ENCODE results near the gene ALDH5A1.

ALDH5A1 gene

GRCh38 chr6:24581084-24581669, 86.4 kb downstream of the ALDH5A1 start:
- Histone ChIP-seq H3K4me3 (ENCODE audit: low read length in 2 of 2) (no peak overlapping the region), H3K9me3 (replicated peaks in 1 of 2; ENCODE audit: control insufficient read depth in 2 of 2, insufficient read depth in 1 of 2, low read depth in 1 of 2, low read length in 2 of 2) (no peaks in the 10 kb centered on the region), H3K18ac (ENCODE audit: low read length) (no peak overlapping the region), H2AK5ac (ENCODE audit: low read depth, low read length) (no peak overlapping the region), H3K27me3 (ENCODE audit: control insufficient read depth in 3 of 3, insufficient read depth in 3 of 3, low read depth in 1 of 3, low read length in 3 of 3) (peaks cover 0 to 28% (median 0%) of the 10 kb centered on the region in 3 experiments), H3K27ac (replicated peaks; ENCODE audit: low read length) (no peak overlapping the region), H3K23ac (ENCODE audit: low read depth, low read length, poor library complexity) (no peak overlapping the region), H3K4me2 (ENCODE audit: insufficient read depth, low read length, poor library complexity, severe bottlenecking) (no peak overlapping the region), H3K36me3 (replicated peaks in 1 of 2; ENCODE audit: control insufficient read depth in 2 of 2, insufficient read depth in 2 of 2, low read length in 2 of 2) (no peaks in the 10 kb centered on the region), H4K8ac (ENCODE audit: low read depth, low read length) (no peak overlapping the region), H3K4me1 (ENCODE audit: control insufficient read depth in 2 of 2, insufficient read depth in 1 of 2, low read depth in 1 of 2, low read length in 2 of 2) (no peaks in the 10 kb centered on the region), H2BK120ac (ENCODE audit: low read depth, low read length) (no peak overlapping the region), H2AFZ (ENCODE audit: low read length) (no peak overlapping the region), H2BK12ac (ENCODE audit: low read length) (no peak overlapping the region), H3K79me1 (ENCODE audit: low read depth, low read length) (no peaks in the 10 kb centered on the region), H2BK5ac (ENCODE audit: low read length) (no peak overlapping the region), H3K9ac (ENCODE audit: low read depth, low read length, poor library complexity) (no peak overlapping the region), H3K14ac (ENCODE audit: low read length) (no peak overlapping the region), H4K91ac (ENCODE audit: low read depth, low read length, poor library complexity) (no peak overlapping the region), H2BK15ac (ENCODE audit: low read length) (no peak overlapping the region), H3K4ac (ENCODE audit: low read length) (no peak overlapping the region)
- no CpG with 5 or more reads among the region's 7 CpGs for WGBS, 2 donors (ENCODE audit: extremely low coverage in 2 of 2, insufficient read length in 2 of 2, insufficient replicate concordance in 1 of 2)
- peak; percentile 65 for DNase-seq (ENCODE audit: low spot score)

GRCh38 chr6:24583463-24584381, 89.0 kb downstream of the ALDH5A1 start:
- H4K91ac ChIP-seq (ENCODE audit: low read depth, low read length, poor library complexity) = no peak overlapping the region
- no peak overlapping the region for H3K14ac ChIP-seq (ENCODE audit: low read length)
- H3K18ac ChIP-seq (ENCODE audit: low read length) = no peak overlapping the region
- no peak overlapping the region for H4K8ac ChIP-seq (ENCODE audit: low read depth, low read length)
- no peak overlapping the region for H3K9ac ChIP-seq (ENCODE audit: low read depth, low read length, poor library complexity)
- no peaks in the 10 kb centered on the region for H3K79me1 ChIP-seq (ENCODE audit: low read depth, low read length)
- H2AK5ac ChIP-seq (ENCODE audit: low read depth, low read length) = no peak overlapping the region
- no peak overlapping the region for H3K27ac ChIP-seq (replicated peaks; ENCODE audit: low read length)
- peak overlapping the region; percentile 57 for H2AFZ ChIP-seq (ENCODE audit: low read length)
- no peak overlapping the region for H2BK120ac ChIP-seq (ENCODE audit: low read depth, low read length)
- no peak overlapping the region for H3K4me2 ChIP-seq (ENCODE audit: insufficient read depth, low read length, poor library complexity, severe bottlenecking)
- no peak overlapping the region for H3K4me3 ChIP-seq (ENCODE audit: low read length in 2 of 2)
- H3K23ac ChIP-seq (ENCODE audit: low read depth, low read length, poor library complexity) = no peak overlapping the region
- no peak overlapping the region for H2BK15ac ChIP-seq (ENCODE audit: low read length)
- no peaks in the 10 kb centered on the region for H3K9me3 ChIP-seq (replicated peaks in 1 of 2; ENCODE audit: control insufficient read depth in 2 of 2, insufficient read depth in 1 of 2, low read depth in 1 of 2, low read length in 2 of 2)
- WGBS, 2 donors (ENCODE audit: extremely low coverage in 2 of 2, insufficient read length in 2 of 2, insufficient replicate concordance in 1 of 2) = no CpG with 5 or more reads among the region's 15 CpGs
- H3K27me3 ChIP-seq (ENCODE audit: control insufficient read depth in 3 of 3, insufficient read depth in 3 of 3, low read depth in 1 of 3, low read length in 3 of 3) = peaks cover 0 to 18% (median 0%) of the 10 kb centered on the region in 3 experiments
- H3K4me1 ChIP-seq (ENCODE audit: control insufficient read depth in 2 of 2, insufficient read depth in 1 of 2, low read depth in 1 of 2, low read length in 2 of 2) = no peaks in the 10 kb centered on the region
- no peak overlapping the region for H2BK12ac ChIP-seq (ENCODE audit: low read length)
- H2BK5ac ChIP-seq (ENCODE audit: low read length) = no peak overlapping the region
- H3K36me3 ChIP-seq (replicated peaks in 1 of 2; ENCODE audit: control insufficient read depth in 2 of 2, insufficient read depth in 2 of 2, low read length in 2 of 2) = no peaks in the 10 kb centered on the region
- DNase-seq (ENCODE audit: low spot score) = peak; percentile 63
- H3K4ac ChIP-seq (ENCODE audit: low read length) = no peak overlapping the region

- Histone ChIP-seq H3K36me3 (replicated peaks in 1 of 2; ENCODE audit: control insufficient read depth in 2 of 2, insufficient read depth in 2 of 2, low read length in 2 of 2) (no peaks in the 10 kb centered on the region), H3K23ac (ENCODE audit: low read depth, low read length, poor library complexity) (no peak overlapping the region), H2BK12ac (ENCODE audit: low read length) (no peak overlapping the region), H2BK5ac (ENCODE audit: low read length) (no peak overlapping the region), H4K91ac (ENCODE audit: low read depth, low read length, poor library complexity) (no peak overlapping the region), H3K79me1 (ENCODE audit: low read depth, low read length) (no peaks in the 10 kb centered on the region), H3K4me1 (ENCODE audit: control insufficient read depth in 2 of 2, insufficient read depth in 1 of 2, low read depth in 1 of 2, low read length in 2 of 2) (no peaks in the 10 kb centered on the region), H3K9me3 (replicated peaks in 1 of 2; ENCODE audit: control insufficient read depth in 2 of 2, insufficient read depth in 1 of 2, low read depth in 1 of 2, low read length in 2 of 2) (no peaks in the 10 kb centered on the region), H2AK5ac (ENCODE audit: low read depth, low read length) (no peak overlapping the region), H3K27me3 (ENCODE audit: control insufficient read depth in 3 of 3, insufficient read depth in 3 of 3, low read depth in 1 of 3, low read length in 3 of 3) (peaks cover 0 to 18% (median 0%) of the 10 kb centered on the region in 3 experiments), H3K4ac (ENCODE audit: low read length) (no peak overlapping the region), H3K4me3 (ENCODE audit: low read length in 2 of 2) (no peak overlapping the region), H3K27ac (replicated peaks; ENCODE audit: low read length) (no peak overlapping the region), H4K8ac (ENCODE audit: low read depth, low read length) (no peak overlapping the region), H2BK15ac (ENCODE audit: low read length) (no peak overlapping the region), H3K18ac (ENCODE audit: low read length) (no peak overlapping the region), H2AFZ (ENCODE audit: low read length) (no peak overlapping the region), H3K4me2 (ENCODE audit: insufficient read depth, low read length, poor library complexity, severe bottlenecking) (no peak overlapping the region), H3K9ac (ENCODE audit: low read depth, low read length, poor library complexity) (no peak overlapping the region), H3K14ac (ENCODE audit: low read length) (no peak overlapping the region), H2BK120ac (ENCODE audit: low read depth, low read length) (no peak overlapping the region)
- DNase-seq (ENCODE audit: low spot score) = no peak
- WGBS, 2 donors (ENCODE audit: extremely low coverage in 2 of 2, insufficient read length in 2 of 2, insufficient replicate concordance in 1 of 2) = no CpG with 5 or more reads among the region's 2 CpGs
Measured at GRCh38 chr6:24584382-24584720, 89.6 kb downstream of the ALDH5A1 start.

Measured in neuronal stem cell (in vitro differentiated cells).